AG04449 (cell line): ENCODE data around the gene ABLIM1.

Source experiments
- CTCF ChIA-PET: fragments of 350-600 bp; formaldehyde crosslinking; extraction: SDS; loops from one replicate; lab custom pipeline; 2021; ENCODE audit warnings: antibody characterized with exemption; lab: Yijun Ruan, JAX
- POLR2A ChIA-PET: fragments of 400-600, 350-600 bp; formaldehyde crosslinking; extraction: SDS; loops from one replicate; lab custom pipeline; 2020; ENCODE audit warnings: antibody characterized with exemption, inconsistent platforms; lab: Yijun Ruan, JAX
- DNase-seq: peaks from one replicate; pipeline ENCODE4 v3.0.0-alpha.2; 2010; ENCODE audit warnings: low read depth, low spot score
- H3K4me3 ChIP-seq: 2 replicates; pipeline ENCODE4 v1.5.1; 2011; ENCODE audit warnings: low read depth, mild to moderate bottlenecking, control low read depth, low read length
- TF ChIP-seq, protein P1 (sequence below): IDR thresholded peaks from one replicate; pipeline ENCODE4 v1.5.1; 2011; ENCODE audit warnings: mild to moderate bottlenecking, moderate library complexity, low read length, control low read depth, inconsistent platforms; ENCODE audit not compliant: insufficient read depth; ENCODE audit errors: missing control alignments

The ABLIM1 gene

DNA sequence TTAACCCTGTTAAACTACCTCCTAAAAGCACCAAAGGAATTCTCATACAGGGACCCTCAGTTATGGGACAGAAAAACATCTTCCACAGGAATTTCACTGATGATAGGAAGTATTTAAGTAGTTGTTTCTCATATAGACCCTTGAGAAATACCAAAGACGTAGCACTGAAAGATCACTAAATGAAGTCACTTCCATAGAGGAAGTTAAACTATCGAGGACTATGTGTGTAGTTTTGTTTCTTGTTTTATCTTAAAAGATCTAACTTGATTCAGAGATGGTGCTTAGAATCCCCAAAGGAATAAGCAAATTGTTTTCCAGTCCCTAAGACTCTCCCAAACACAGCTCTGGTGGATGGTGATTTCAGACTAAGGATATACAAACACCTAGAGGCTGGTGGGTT is 159.0 kb downstream of the ABLIM1 start:
- POLR2A ChIA-PET: no interaction called here
- no peak for DNase-seq
- CTCF ChIA-PET: interaction anchor here (1.3 kb wide), 1 partner anchor 9 kb away, joined by 4 read pairs; no protein-coding TSS in a partner anchor
- H3K4me3 ChIP-seq: no peak overlapping the region
- TF ChIP-seq, protein P1, sequence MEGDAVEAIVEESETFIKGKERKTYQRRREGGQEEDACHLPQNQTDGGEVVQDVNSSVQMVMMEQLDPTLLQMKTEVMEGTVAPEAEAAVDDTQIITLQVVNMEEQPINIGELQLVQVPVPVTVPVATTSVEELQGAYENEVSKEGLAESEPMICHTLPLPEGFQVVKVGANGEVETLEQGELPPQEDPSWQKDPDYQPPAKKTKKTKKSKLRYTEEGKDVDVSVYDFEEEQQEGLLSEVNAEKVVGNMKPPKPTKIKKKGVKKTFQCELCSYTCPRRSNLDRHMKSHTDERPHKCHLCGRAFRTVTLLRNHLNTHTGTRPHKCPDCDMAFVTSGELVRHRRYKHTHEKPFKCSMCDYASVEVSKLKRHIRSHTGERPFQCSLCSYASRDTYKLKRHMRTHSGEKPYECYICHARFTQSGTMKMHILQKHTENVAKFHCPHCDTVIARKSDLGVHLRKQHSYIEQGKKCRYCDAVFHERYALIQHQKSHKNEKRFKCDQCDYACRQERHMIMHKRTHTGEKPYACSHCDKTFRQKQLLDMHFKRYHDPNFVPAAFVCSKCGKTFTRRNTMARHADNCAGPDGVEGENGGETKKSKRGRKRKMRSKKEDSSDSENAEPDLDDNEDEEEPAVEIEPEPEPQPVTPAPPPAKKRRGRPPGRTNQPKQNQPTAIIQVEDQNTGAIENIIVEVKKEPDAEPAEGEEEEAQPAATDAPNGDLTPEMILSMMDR: no peak

DNA sequence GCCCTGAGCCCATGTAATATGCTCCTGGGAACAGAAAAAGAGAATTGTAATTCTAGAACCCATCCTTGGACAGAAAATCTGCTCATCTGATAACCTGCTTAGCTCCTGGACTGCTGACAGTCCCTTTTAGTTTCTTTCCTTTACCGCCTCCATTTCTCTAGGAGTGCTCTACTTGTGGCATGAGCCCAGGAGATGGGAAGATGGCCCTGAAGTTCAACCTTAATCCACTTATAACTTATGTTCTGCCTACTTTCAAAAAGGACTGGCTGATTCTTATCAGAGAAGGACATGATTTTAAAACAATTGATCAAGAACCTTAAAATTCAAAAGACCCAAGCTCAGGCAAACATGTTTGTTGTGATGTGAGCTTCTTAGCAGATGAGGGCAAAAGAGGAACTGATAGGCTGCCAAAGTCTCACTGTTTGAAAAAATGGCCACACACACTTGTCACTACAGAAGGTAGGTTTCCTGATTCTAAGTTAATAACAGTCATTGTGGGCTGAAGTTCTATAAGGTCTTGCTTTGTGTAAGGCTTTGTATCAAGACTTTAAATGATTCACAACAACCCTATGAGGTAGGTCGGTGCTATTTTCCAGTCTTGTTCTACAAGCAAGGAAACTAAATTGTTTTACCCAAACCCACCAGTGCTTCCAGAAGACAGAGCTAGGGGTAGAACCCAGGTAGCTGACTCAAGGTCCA is 159.5 kb downstream of the ABLIM1 start:
- TF ChIP-seq, protein P1: no peak
- ChIA-PET POLR2A (no interaction called here), CTCF (interaction anchor here (0.6 to 1.3 kb wide), 2 partner anchors 8 to 823 kb away, joined by 3 to 4 read pairs; no protein-coding TSS in a partner anchor)
- H3K4me3 ChIP-seq: no peak overlapping the region
- DNase-seq: no peak

DNA sequence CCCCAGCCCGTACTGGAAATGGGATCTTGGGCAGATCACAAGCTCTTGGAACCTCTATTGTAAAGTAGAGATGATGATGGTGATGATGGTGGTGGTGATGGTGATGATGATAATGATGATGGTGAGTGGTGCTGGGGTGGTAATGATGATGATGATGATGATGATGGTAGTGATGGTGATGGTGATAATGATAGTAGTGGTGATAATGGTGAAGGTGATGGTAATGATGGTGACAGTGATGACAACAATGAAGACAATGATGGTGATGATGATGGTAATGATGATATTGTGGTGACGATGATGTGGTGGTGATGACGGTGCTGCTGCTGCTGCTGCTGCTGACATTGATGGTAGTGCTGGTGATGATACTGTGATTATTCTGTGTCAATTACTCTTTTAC is 162.8 kb downstream of the ABLIM1 start:
- ChIA-PET POLR2A (no interaction called here), CTCF (interaction anchor here (2.3 kb wide), 1 partner anchor 23 kb away, joined by 7 read pairs; no protein-coding TSS in a partner anchor)

DNA sequence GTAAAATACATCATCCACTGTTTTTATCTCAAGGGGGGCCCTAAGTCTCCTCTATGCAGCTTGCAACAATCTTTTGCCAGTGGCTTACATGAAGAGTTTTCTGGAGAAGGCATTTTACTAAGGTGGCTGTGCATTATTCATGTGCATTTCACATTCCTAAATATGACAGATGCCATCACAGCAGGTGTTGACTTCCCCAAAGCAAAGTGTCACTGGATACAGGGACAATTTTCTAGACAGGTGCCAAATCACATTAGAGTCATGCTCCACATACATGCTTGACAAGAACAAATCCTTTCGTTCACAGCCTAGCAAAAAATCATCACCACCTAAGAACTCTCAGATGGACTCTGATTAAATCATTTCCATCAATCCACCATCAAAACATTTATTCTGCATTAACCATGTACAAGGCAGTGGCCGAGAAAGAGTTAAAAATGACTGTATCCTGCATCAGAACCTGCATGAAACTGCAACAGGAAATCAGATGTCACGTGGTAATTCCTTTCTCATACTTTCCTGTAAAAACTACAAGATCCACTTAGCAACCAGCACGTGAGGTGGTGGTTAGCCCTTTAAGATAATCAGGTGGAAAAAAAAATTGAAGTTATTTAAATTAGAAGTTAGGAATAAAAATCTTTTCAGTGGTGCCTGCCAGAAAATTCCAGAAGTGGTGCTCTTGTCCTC is 165.6 kb downstream of the ABLIM1 start:
- no peak for DNase-seq
- TF ChIP-seq, protein P1: no peak
- POLR2A ChIA-PET: no interaction called here
- CTCF ChIA-PET: interaction anchor here (1.6 kb wide), 1 partner anchor 21 kb away, joined by 4 read pairs; no protein-coding TSS in a partner anchor
- no peak overlapping the region for H3K4me3 ChIP-seq

More for the DNA sequence above, 162.8 kb downstream of the ABLIM1 start:
- TF ChIP-seq, protein P1: no peak
- no peak overlapping the region for H3K4me3 ChIP-seq
- no peak for DNase-seq

DNA sequence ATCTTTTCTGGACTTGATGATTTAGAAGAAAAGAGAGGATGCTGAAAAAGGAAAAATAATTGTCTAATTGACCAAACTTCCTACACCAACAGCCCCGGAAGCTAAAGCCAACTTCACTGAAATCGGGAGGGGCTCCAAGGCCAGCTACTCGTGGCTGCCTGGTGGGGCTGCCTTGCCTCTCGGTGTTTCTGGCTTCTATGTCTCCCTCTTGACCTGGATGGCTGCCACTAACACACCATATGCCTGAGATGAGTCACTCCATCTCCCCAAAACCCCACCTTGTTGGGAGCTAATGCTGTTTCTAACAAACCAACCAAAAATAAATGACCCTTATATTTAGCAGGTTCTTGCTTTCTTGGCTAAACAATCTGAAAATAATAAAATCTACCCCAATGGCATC is 166.1 kb downstream of the ABLIM1 start:
- TF ChIP-seq, protein P1: no peak
- ChIA-PET POLR2A (no interaction called here), CTCF (interaction anchor here (1.6 kb wide), 1 partner anchor 20 kb away, joined by 4 read pairs; no protein-coding TSS in a partner anchor)
- no peak for DNase-seq
- H3K4me3 ChIP-seq: no peak overlapping the region

DNA sequence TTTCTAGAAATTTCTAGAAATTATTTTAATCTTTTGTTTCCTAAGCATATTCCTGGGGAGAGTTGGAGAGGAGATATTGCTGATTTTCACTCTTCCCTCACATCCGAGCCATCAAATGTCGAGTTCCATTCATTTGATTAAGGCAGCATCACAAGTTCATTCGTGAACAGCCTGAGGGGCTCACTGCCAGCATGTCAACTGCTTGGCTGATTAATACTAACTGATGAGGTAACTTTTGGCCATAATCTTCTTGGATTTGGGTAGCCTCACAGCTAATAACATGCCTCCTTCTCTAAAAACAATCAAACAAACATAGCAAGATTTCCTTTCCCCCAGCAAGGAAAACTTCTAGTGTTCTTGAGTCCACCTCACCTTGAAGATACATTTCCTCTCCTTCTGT is 166.7 kb downstream of the ABLIM1 start:
- no peak for DNase-seq
- no peak overlapping the region for H3K4me3 ChIP-seq
- CTCF ChIA-PET: interaction anchor here (1.6 kb wide), 1 partner anchor 20 kb away, joined by 4 read pairs; no protein-coding TSS in a partner anchor
- POLR2A ChIA-PET: no interaction called here
- TF ChIP-seq, protein P1: no peak
